Measurements from ENCODE around the gene LYPD5.

Gene LYPD5

GRCh38 chr19:43804432-43804831 lies 2.2 kb upstream of the LYPD5 start:
- no peak for DNase-seq

GRCh38 chr19:43799502-43800142 lies 2.6 kb downstream of the LYPD5 start:
- DNase-seq: no peak

GRCh38 chr19:43798546-43799409 lies 3.5 kb downstream of the LYPD5 start:
- DNase-seq: peak; percentile 54

GRCh38 chr19:43798026-43798545 lies 4.2 kb downstream of the LYPD5 start:
- DNase-seq: no peak

- DNase-seq: no peak
Observed at GRCh38 chr19:43797556-43797955, 4.7 kb downstream of the LYPD5 start.

- no peak for DNase-seq
Observed at GRCh38 chr19:43797118-43797517, 5.1 kb downstream of the LYPD5 start.

- no peak for DNase-seq
Observed at GRCh38 chr19:43790587-43790986, 11.7 kb downstream of the LYPD5 start.

GRCh38 chr19:43789029-43789428 lies 13.2 kb downstream of the LYPD5 start:
- peak; percentile 59 for DNase-seq

GRCh38 chr19:43786665-43787064 lies 15.6 kb downstream of the LYPD5 start:
- no peak for DNase-seq

GRCh38 chr19:43784981-43785808 lies 17.1 kb downstream of the LYPD5 start:
- peak; percentile 89 for DNase-seq

GRCh38 chr19:43784241-43784980 lies 17.8 kb downstream of the LYPD5 start:
- peak; percentile 85 for DNase-seq

- no peak for DNase-seq
Observed at GRCh38 chr19:43783636-43784035, 18.6 kb downstream of the LYPD5 start.

- no peak for DNase-seq
Observed at GRCh38 chr19:43782689-43783231, 19.5 kb downstream of the LYPD5 start.

GRCh38 chr19:43782311-43782660 lies 20.0 kb downstream of the LYPD5 start:
- no peak for DNase-seq

- no peak for DNase-seq
Observed at GRCh38 chr19:43781630-43782310, 20.5 kb downstream of the LYPD5 start.

GRCh38 chr19:43780706-43781525 lies 21.3 kb downstream of the LYPD5 start, which contains the start of gene KCNN4:
Gene KCNN4, minus strand, starts transcription at chr19:43780973. Its CDS starts 112 bp downstream, at chr19:43780861.
- DNase-seq: peak; percentile 92

GRCh38 chr19:43779820-43780219 lies 22.4 kb downstream of the LYPD5 start:
- DNase-seq: no peak

GRCh38 chr19:43779147-43779819 lies 23.0 kb downstream of the LYPD5 start:
- DNase-seq: peak; percentile 58

- DNase-seq: no peak
Observed at GRCh38 chr19:43778651-43779050, 23.6 kb downstream of the LYPD5 start.

- DNase-seq: no peak
Observed at GRCh38 chr19:43777163-43777695, 25.0 kb downstream of the LYPD5 start.

All from inflammatory macrophage treated with lipopolysaccharide for 4 hours (primary cell).